Esophagus squamous epithelium (tissue), 5 donors: ENCODE results near the gene BANF2. TPM values are rescaled to one million over a fixed set of nuclear protein-coding genes. Genes with fewer than 3 reads are reported as not detected.

Experiments
- DNase-seq: peaks from one replicate; lab custom pipeline; 2025; lab: John Stamatoyannopoulos, UW
- H3K27ac ChIP-seq, 4 donors: fragments of 200-600 bp; sonication (generic); one replicate each; pipeline ENCODE4 v1.5.1; 2016 to 2019; ENCODE audit warnings: mild to moderate bottlenecking in 1 of 4
- H3K27me3 ChIP-seq, 4 donors: fragments of 200-600 bp; sonication (generic); 1 replicate in 3 of 4; 2 replicates in 1 of 4; pipeline versions ENCODE4 v1.5.1 to v1.6.0; 2017 to 2021; ENCODE audit warnings: antibody characterized with exemption in 1 of 4
- H3K36me3 ChIP-seq, 3 donors: fragments of 200-600 bp; sonication (generic); one replicate each; pipeline ENCODE4 v1.5.1; 2016 to 2019
- H3K4me1 ChIP-seq, 3 donors: fragments of 200-600 bp; sonication (generic); one replicate each; pipeline ENCODE4 v1.5.1; 2017 to 2019
- H3K4me3 ChIP-seq, 4 donors: fragments of 200-600 bp; sonication (generic); 1 replicate in 3 of 4; 2 replicates in 1 of 4; pipeline ENCODE4 v1.5.1; 2016 to 2019; ENCODE audit warnings: mild to moderate bottlenecking in 2 of 4, moderate library complexity in 1 of 4
- H3K9me3 ChIP-seq, 3 donors: fragments of 200-600 bp; sonication (generic); one replicate each; pipeline ENCODE4 v1.5.1; 2016 to 2019
- CTCF ChIP-seq, 6 experiments: fragments of 450-650 bp in 4 of 6; fragments of 200-600 bp in 2 of 6; sonication (generic) in 2 of 6; IDR thresholded peaks; one replicate each; pipeline ENCODE4 v1.5.1; 2016 to 2019; ENCODE audit warnings: antibody characterized with exemption in 6 of 6, mild to moderate bottlenecking in 4 of 6, moderate library complexity in 4 of 6
- POLR2A ChIP-seq, 4 donors: fragments of 450-650 bp; IDR thresholded peaks; one replicate each; pipeline ENCODE4 v1.6.1; 2017; ENCODE audit warnings: antibody characterized with exemption in 4 of 4, mild to moderate bottlenecking in 4 of 4, moderate library complexity in 3 of 4
- WGBS, 2 donors: methylation state at CpG; one replicate each; pipeline ENCODE4 v1.1.5; 2018; 5-methylcytosine and 5-hydroxymethylcytosine counted together
- intact Hi-C: fragments of 100-400 bp; cut with DNase I; formaldehyde crosslinking; loops from one replicate; pipeline ENCODE4 v1.15.0; 2022
- total RNA-seq, 4 donors: library from RNA; depleted of rRNA; stranded (reverse); fragments of >200 nt; gene quantifications; one replicate each; pipeline ENCODE4 v1.1.0, GENCODE V29; 2016
- donor health status: DM: yes; HTN: yes; CAD: no.

The BANF2 gene
- total RNA-seq, 4 donors from 2014 or later: not detected

GRCh38 chr20:17698384-17698783, 1.4 kb upstream of the BANF2 start:
- no peaks in the 10 kb centered on the region for H3K9me3 ChIP-seq
- H3K27ac ChIP-seq: no peak overlapping the region
- no peaks in the 10 kb centered on the region for H3K27me3 ChIP-seq
- H3K36me3 ChIP-seq: no peaks in the 10 kb centered on the region
- H3K4me1 ChIP-seq: peaks cover 0 to 7% (median 0%) of the 10 kb centered on the region in 3 donors
- 43 to 51% methylated on average over 4 to 5 of the region's 5 CpGs for WGBS, 2 donors
- intact Hi-C loops: no loop called here
- TF ChIP-seq CTCF (IDR thresholded peaks at IDR 0.05): no peak
- no peak for TF ChIP-seq POLR2A (IDR thresholded peaks at IDR 0.05)
- H3K4me3 ChIP-seq: no peak overlapping the region
- no peak for DNase-seq

- DNase-seq: no peak
- intact Hi-C loops: no loop called here
- no peaks in the 10 kb centered on the region for H3K4me1 ChIP-seq
- WGBS, 2 donors: 65 to 85% methylated on average over 6 to 7 of the region's 7 CpGs
- no peaks in the 10 kb centered on the region for H3K36me3 ChIP-seq
- no peak for TF ChIP-seq POLR2A (IDR thresholded peaks at IDR 0.05)
- TF ChIP-seq CTCF (IDR thresholded peaks at IDR 0.05): no peak
- H3K27me3 ChIP-seq: no peaks in the 10 kb centered on the region
- no peaks in the 10 kb centered on the region for H3K9me3 ChIP-seq
- no peak overlapping the region for H3K4me3 ChIP-seq
- H3K27ac ChIP-seq: no peak overlapping the region
Measured at GRCh38 chr20:17700637-17701036, 871 bp downstream of the BANF2 start.

GRCh38 chr20:17701826-17702225, 2.1 kb downstream of the BANF2 start:
- no peak for TF ChIP-seq POLR2A (IDR thresholded peaks at IDR 0.05)
- TF ChIP-seq CTCF (IDR thresholded peaks at IDR 0.05): no peak
- no peak for DNase-seq
- 71 to 75% methylated on average over 3 to 4 of the region's 4 CpGs for WGBS, 2 donors
- Histone ChIP-seq H3K27me3 (no peaks in the 10 kb centered on the region), H3K4me1 (no peaks in the 10 kb centered on the region), H3K27ac (no peak overlapping the region), H3K9me3 (no peaks in the 10 kb centered on the region), H3K4me3 (no peak overlapping the region), H3K36me3 (no peaks in the 10 kb centered on the region)
- intact Hi-C loops: no loop called here

GRCh38 chr20:17704589-17705317, 5.0 kb downstream of the BANF2 start:
- no peak for DNase-seq
- no peaks in the 10 kb centered on the region for H3K9me3 ChIP-seq
- H3K27me3 ChIP-seq: no peaks in the 10 kb centered on the region
- H3K27ac ChIP-seq: no peak overlapping the region
- no peak overlapping the region for H3K4me3 ChIP-seq
- WGBS, 2 donors: 100% methylated on average over 1 of the region's 5 CpGs; no CpG with 5 or more reads in 1 of the 2 donors
- H3K36me3 ChIP-seq: no peaks in the 10 kb centered on the region
- no peaks in the 10 kb centered on the region for H3K4me1 ChIP-seq
- intact Hi-C loops: no loop called here
- TF ChIP-seq POLR2A (IDR thresholded peaks at IDR 0.05): no peak
- no peak for TF ChIP-seq CTCF (IDR thresholded peaks at IDR 0.05)

GRCh38 chr20:17705916-17706315, 6.2 kb downstream of the BANF2 start:
- H3K4me3 ChIP-seq: no peak overlapping the region
- no peaks in the 10 kb centered on the region for H3K36me3 ChIP-seq
- H3K27ac ChIP-seq: no peak overlapping the region
- H3K9me3 ChIP-seq: no peaks in the 10 kb centered on the region
- TF ChIP-seq CTCF (IDR thresholded peaks at IDR 0.05): no peak
- TF ChIP-seq POLR2A (IDR thresholded peaks at IDR 0.05): no peak
- intact Hi-C loops: no loop called here
- WGBS, 2 donors: 80 to 100% methylated on average over 1 to 4 of the region's 4 CpGs
- no peak for DNase-seq
- H3K27me3 ChIP-seq: no peaks in the 10 kb centered on the region
- no peaks in the 10 kb centered on the region for H3K4me1 ChIP-seq
